HG02610 (cell line): ENCODE measurements around the gene TMSB15B.
"Not testable (repeated sequence)": the region's sequence is repeated elsewhere in the genome, so short reads cannot be mapped to it uniquely, and the experiment has no call there.

ENCODE experiments used
- ATAC-seq: cut with Tn5 transposase; IDR thresholded peaks from one replicate; pipeline ENCODE4 v1.9.1; 2021; ENCODE audit warnings: mild to moderate bottlenecking, moderate library complexity; ENCODE audit not compliant: unreplicated experiment

Gene TMSB15B

GRCh38 chrX:103962411-103963278, at the start of gene TMSB15B:
TMSB15B (plus strand) TSS chrX:103962627.
- ATAC-seq = peak; percentile 99

- ATAC-seq = no peak
These were observed 48.9 kb upstream of the TMSB15B start for GRCh38 chrX:103913356-103914020.

- ATAC-seq = peak; percentile 37
These were observed 44.4 kb upstream of the TMSB15B start for GRCh38 chrX:103918050-103918449.

- peak; percentile 73 for ATAC-seq
These were observed 43.7 kb upstream of the TMSB15B start for GRCh38 chrX:103918571-103919269.

GRCh38 chrX:103919270-103919637, 43.2 kb upstream of the TMSB15B start:
- peak; percentile 41 for ATAC-seq

GRCh38 chrX:103920515-103920914, 41.9 kb upstream of the TMSB15B start:
- peak; percentile 41 for ATAC-seq

GRCh38 chrX:103927030-103927429, 35.4 kb upstream of the TMSB15B start:
- peak; percentile 72 for ATAC-seq

GRCh38 chrX:103927633-103928032, 34.8 kb upstream of the TMSB15B start:
- ATAC-seq = no peak

GRCh38 chrX:103932133-103932532, 30.3 kb upstream of the TMSB15B start:
- ATAC-seq = peak; percentile 97

GRCh38 chrX:103940257-103940656, 22.2 kb upstream of the TMSB15B start:
- ATAC-seq = not testable (repeated sequence)

GRCh38 chrX:103941201-103941975, 21.0 kb upstream of the TMSB15B start:
- peak; percentile 56 for ATAC-seq

- ATAC-seq = no peak
These were observed 12.9 kb upstream of the TMSB15B start for GRCh38 chrX:103949506-103949905.

GRCh38 chrX:103953353-103953752, 9.1 kb upstream of the TMSB15B start:
- ATAC-seq = no peak

- no peak for ATAC-seq
These were observed 8.2 kb upstream of the TMSB15B start for GRCh38 chrX:103954259-103954658.

- not testable (repeated sequence) for ATAC-seq
These were observed 1.8 kb upstream of the TMSB15B start for GRCh38 chrX:103960599-103960998.

- not testable (repeated sequence) for ATAC-seq
These were observed 21.1 kb downstream of the TMSB15B start for GRCh38 chrX:103983508-103983907.

GRCh38 chrX:103999234-103999633, 36.8 kb downstream of the TMSB15B start:
- ATAC-seq = no peak

- ATAC-seq = no peak
These were observed 46.4 kb downstream of the TMSB15B start for GRCh38 chrX:104008831-104009230.

GRCh38 chrX:104013158-104013557, 50.7 kb downstream of the TMSB15B start:
- no peak for ATAC-seq

GRCh38 chrX:104013606-104014005, 51.2 kb downstream of the TMSB15B start, which contains the start of gene H2BW1:
H2BW1 (minus strand) TSS chrX:104013708; CDS start chrX:104013576, 132 bp downstream.
- ATAC-seq = no peak

GRCh38 chrX:104015576-104015975, 53.1 kb downstream of the TMSB15B start:
- ATAC-seq = not testable (repeated sequence)
